Stimulated activated CD8-positive, alpha-beta memory T cell treated with anti-CD3 and anti-CD28 coated beads, Interleukin-7, amount 100 ng/mL, for 1 hour (primary cell): ENCODE measurements around the gene INTS2.
"Not testable (repeated sequence)": the region's sequence is repeated elsewhere in the genome, so short reads cannot be mapped to it uniquely, and the experiment has no call there.

Source experiments
- DNase-seq, 2 donors: peaks; one replicate each; pipeline ENCODE4 v3.0.0-alpha.2; 2020; ENCODE audit warnings: low read depth in 2 of 2

Gene INTS2

GRCh38 chr17:61847659-61848058, 80.1 kb downstream of the INTS2 start:
- no peak for DNase-seq

DNA sequence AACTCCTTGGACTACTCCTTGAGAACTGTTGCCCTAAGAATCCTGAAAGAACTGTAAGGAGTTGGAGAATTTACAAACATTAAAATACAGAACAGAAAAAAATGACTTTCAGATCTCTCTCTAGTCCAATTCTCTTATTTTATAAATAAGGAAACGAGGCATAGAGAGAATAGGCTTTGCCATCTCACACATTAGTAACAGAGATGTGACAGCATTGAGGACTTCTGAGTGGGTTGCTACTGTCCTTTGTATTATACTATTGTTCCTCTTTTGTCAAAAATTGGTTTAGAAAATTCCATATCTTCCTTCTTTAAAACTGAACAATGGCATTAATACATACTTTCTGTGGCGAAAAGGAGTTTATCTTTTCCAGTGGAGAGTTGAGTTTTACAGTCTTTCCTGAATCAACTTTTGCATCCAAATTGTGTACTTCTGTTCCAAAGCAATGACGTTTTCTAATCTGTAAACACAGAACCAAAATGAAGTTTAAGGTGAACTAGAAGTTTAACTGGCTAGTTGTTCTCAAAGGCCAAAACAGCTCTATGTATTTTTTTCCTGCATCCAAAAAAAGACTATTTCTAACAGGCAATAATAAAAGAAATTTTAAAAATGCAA, 80.9 kb downstream of the INTS2 start:
- no peak for DNase-seq

- DNase-seq = no peak
Measured at GRCh38 chr17:61846088-61846487, 81.7 kb downstream of the INTS2 start.

GRCh38 chr17:61843435-61843834, 84.3 kb downstream of the INTS2 start:
- no peak for DNase-seq

GRCh38 chr17:61842899-61843298, 84.9 kb downstream of the INTS2 start:
- DNase-seq = no peak

DNA sequence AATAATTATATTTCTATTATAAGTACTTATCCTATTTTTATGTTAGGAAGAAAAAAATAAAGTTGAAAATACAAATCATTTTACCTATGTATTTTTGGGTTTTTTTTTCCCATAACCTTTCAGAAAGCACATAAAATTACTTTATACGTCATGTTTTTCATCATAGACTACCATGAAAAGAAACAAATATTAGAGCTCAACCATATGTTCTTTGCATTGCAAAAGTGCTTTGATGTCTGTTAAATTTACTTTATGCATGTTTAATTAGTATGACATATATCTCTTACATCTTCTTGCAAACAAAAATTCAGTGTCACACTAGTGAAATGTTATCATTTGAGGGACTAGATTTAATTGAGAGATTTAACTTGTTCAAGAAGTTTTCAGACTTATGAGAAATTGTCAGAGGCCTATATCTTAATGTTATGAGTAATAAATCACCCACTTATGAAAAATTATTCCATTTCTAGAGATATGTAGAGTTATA, 88.4 kb downstream of the INTS2 start:
- DNase-seq = no peak

DNA sequence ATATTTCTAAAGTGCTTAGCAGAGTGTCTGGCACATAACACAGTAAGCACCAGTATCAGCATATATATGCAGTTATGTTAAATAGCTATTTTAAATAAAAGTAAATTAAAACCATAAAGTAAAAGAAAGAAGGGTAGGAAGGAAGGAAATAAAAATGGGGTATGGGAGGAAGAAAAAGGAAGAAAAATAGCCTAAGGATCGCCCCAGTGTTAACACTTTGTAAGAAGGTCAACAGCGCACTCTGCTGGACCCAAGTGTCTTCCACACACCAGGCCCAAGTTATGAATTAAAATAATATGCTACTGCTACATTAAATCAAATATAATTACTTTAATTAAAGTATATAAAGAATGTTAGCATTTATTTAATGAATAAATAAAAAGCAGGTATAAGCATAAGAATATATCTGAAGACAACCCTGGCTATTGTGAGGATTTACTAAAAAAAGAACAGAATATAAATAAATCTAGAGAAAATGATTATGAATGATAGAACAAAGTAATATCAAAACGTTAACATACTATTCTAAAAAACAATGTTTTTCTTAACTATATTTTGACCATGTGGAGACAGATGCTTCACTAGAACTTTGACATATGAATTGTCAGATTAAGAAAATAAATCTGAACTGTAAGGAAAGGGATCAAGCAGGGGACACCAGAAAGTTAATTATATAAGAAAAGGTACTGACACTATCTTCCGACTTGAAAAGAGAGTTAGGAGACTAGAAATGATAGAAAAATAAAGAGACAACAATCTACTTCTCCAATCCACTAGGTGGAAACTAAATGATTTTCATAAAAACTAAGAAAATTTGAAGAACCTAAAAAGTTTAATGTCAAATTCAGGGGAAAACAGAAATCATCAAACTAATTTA, 90.4 kb downstream of the INTS2 start:
- DNase-seq = peak in 1 of 2 donors; percentile 7

- DNase-seq = no peak
Measured at GRCh38 chr17:61836266-61837174, 91.3 kb downstream of the INTS2 start.

DNA sequence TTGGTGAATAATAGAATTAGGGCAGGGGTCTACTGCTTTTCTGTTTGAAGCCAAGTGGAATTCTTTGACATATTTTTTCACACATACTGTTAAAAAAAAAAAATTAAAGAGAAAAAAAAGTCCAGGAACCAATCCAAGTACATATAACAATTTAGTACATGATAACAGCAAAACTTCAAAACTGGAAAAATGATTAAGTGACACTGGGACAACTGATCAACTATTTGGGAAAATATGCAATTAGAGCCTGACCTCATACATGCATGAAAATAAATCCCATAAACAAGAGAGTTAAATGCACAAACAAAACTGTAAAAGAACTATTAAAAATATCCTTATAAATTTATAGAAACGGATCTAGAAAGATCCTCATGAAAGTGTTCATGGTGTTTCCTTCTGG, 92.2 kb downstream of the INTS2 start:
- no peak for DNase-seq

DNA sequence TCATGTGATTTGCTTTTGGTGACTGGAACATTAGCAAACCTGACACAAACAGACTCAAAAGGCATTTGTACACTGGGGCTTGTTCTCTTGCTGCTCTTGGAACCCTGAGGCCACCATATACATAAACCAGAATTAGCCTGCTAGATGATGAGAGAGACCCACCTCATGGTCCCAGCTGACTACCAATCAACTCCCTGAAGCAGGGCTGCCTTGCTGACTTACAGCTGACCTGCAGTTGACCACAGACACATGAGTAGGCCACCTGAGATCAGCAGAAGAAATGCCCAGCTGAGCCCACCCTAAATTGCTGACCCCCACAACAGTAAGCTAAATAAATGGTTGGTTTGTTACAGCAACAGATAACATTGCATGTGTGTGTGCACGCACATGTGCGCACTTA, 93.2 kb downstream of the INTS2 start:
- DNase-seq = no peak

DNA sequence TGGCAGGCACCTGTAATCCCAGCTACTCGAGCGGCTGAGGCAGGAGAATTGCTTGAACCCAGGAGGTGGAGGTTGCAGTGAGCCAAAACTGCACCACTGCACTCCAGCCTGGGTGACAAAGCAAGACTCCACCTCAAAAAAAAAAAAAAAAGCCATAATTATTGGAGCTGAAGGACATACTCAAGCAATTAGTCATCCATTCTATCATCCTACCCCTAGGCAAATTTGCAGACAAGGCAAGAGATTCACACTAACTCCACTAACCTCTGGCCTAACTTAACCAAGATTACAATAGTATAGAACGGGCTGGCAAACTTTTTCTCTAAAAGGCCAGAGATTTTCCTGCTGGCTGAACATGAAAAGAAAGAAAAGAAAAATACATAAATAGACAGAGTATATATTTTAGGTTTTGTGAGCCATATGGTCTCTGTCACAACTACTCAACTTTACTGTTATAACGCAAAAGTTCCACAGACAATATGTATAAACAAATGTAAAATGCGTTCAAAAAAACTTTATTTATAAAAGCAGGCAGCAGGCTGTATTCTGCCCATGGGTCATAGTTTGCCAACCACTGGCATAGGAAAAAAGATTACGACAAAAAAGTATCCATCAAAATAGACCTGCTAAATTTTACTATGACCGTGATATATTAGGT, 94.1 kb downstream of the INTS2 start:
- no peak for DNase-seq

- DNase-seq = no peak
Measured at GRCh38 chr17:61832463-61832862, 95.3 kb downstream of the INTS2 start.

DNA sequence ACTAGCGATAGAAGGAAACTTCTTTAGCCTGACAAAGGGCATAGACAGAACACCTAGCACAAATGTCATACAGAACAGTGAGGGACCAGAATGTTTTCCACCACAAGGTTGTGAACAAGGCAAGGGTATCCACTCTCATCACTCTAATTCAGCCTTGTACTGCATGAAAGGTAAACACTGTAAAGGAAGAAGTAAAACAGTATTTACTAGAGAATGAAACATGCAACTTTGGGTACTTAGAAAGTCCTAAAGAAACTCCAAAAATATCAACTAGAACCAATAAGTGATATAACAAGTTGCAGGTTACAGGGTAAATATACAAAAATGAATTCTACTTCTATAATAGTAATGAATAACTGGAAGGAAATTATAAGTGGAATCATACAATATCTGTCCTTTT, 96.7 kb downstream of the INTS2 start:
- DNase-seq = no peak

GRCh38 chr17:61828694-61829093, 99.1 kb downstream of the INTS2 start:
- no peak for DNase-seq

GRCh38 chr17:61827649-61828395, 100.0 kb downstream of the INTS2 start:
- no peak for DNase-seq

DNA sequence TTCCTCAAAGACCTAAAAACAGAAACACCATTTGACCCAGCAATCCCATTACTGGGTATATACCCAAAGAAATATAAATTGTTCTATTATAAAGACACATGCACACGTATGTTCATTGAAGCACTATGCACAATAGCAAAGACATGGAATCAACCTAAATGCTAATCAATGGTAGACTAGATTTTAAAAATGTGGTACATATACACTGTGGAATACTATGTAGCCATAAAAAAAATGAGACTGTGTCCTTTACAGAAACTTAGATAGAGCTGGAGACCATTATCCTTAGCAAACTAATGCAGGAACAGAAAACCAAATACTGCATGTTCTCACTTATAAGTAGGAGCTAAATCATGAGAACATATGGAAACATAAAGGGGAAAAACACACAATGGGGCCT, 100.9 kb downstream of the INTS2 start:
- DNase-seq = not testable (repeated sequence)

- DNase-seq = not testable (repeated sequence)
Measured at GRCh38 chr17:61826198-61826597, 101.6 kb downstream of the INTS2 start.

DNA sequence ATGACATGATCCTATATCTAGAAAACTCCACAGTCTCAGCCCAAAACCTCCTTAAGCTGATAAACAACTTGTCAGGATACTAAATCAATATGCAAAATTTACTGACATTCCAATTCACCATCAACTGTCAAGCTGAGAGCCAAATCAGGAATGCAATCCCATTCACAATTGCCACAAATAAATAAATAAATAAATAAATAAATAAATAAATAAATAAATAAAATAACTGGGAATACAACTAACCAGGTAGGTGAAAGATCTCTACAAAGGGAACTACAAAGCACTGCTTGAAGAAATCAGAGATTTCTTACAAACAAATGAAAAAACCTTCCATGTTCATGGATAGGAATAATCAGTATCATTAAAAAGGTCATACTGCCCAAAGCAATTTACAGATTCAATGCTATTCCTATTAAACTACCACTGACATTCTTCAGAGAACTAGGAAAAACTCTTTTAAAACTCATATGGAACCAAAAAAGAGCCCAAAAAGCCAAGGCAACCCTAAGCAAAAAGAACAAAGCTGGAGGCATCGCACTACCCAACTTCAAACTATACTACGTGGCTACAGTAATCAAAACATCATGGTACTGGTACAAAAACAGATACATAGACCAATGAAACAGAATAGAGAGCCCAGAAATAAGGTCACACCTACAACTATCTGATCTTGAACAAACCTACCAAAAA, 102.2 kb downstream of the INTS2 start:
- DNase-seq = no peak

DNA sequence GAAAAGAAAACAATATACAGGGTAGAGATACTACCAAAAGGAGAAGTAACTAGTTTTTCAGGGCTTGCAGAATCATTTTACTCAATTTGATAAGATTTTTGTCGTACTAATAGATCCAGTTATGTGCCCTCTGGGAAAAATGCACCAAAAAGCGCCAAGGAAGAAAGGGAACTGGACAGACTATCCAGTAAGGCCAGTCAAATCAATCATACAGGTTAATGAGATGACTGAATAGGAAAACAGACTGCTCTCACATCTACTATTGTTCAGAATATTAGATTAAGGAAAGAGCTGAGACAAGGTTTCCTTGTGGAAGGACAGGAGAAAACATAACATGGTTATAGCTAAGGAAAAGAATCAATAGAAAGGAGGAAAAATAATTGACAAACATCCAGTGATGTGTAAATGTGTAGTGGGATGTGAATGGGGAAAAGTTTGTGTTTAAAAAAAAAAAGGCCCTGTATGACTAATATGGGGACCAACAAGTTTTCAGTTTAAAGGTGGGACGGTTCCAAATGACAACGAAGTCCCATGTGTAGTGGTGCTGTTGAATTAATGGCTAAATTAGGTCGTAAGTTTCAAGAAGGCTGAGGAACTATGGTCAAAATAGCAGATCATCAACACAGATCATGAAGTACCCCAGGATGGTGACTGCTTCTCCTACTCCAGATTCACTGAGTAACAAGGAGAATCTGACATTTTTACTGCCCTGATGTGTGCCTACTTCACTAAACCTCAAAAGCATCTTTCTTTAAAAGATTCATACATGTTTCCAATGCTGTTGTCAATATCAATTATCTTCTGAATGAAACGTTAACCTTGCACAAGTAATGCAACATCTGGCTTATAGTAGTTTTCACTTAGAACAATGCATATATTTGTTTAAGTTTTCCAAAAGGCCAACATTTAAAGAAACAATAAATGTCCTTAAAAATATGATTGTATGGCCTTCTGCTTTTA, 105.2 kb downstream of the INTS2 start:
- no peak for DNase-seq
